Measurements from ENCODE around the gene NKD1. TPM values are rescaled to one million over a fixed set of nuclear protein-coding genes. Genes with fewer than 3 reads are reported as not detected.

Gene NKD1
- total and polyA plus RNA-seq, 2 donors from 2014 or later = 1.1 to 9.9 TPM

- no peak for TF ChIP-seq CTCF (IDR thresholded peaks at IDR 0.05; ENCODE audit: borderline replicate concordance, extremely low read depth, insufficient read depth)
- Histone ChIP-seq H3K27ac (ENCODE audit: low read depth in 2 of 2, low read length in 2 of 2) (no peak overlapping the region), H3K36me3 (ENCODE audit: control insufficient read depth in 2 of 3, insufficient read depth in 3 of 3, low read length in 3 of 3) (no peaks in the 10 kb centered on the region), H3K9ac (ENCODE audit: low read length in 3 of 3) (no peak overlapping the region), H3K27me3 (ENCODE audit: control insufficient read depth, insufficient read depth, low read length) (no peaks in the 10 kb centered on the region), H3K4me3 (ENCODE audit: low read length in 3 of 3) (no peak overlapping the region), H3K9me3 (ENCODE audit: control insufficient read depth in 2 of 3, insufficient read depth in 1 of 3, low read length in 3 of 3) (no peaks in the 10 kb centered on the region), H3K4me1 (ENCODE audit: control insufficient read depth in 2 of 3, insufficient read depth in 2 of 3, low read depth in 1 of 3, low read length in 3 of 3) (no peaks in the 10 kb centered on the region)
- no peak for DNase-seq
- intact Hi-C loops (cut with DNase I) = no loop called here
- FAIRE-seq = no peak
Observed at GRCh38 chr16:50555269-50555875, 7.2 kb downstream of the NKD1 start.

GRCh38 chr16:50555952-50556673 is 7.9 kb downstream of the NKD1 start:
- intact Hi-C loops (cut with DNase I) = no loop called here
- Histone ChIP-seq H3K9ac (ENCODE audit: low read length in 3 of 3) (no peak overlapping the region), H3K36me3 (ENCODE audit: control insufficient read depth in 2 of 3, insufficient read depth in 3 of 3, low read length in 3 of 3) (no peaks in the 10 kb centered on the region), H3K27me3 (ENCODE audit: control insufficient read depth, insufficient read depth, low read length) (no peaks in the 10 kb centered on the region), H3K4me3 (ENCODE audit: low read length in 3 of 3) (no peak overlapping the region), H3K27ac (ENCODE audit: low read depth in 2 of 2, low read length in 2 of 2) (no peak overlapping the region), H3K9me3 (ENCODE audit: control insufficient read depth in 2 of 3, insufficient read depth in 1 of 3, low read length in 3 of 3) (no peaks in the 10 kb centered on the region), H3K4me1 (ENCODE audit: control insufficient read depth in 2 of 3, insufficient read depth in 2 of 3, low read depth in 1 of 3, low read length in 3 of 3) (no peaks in the 10 kb centered on the region)
- DNase-seq = no peak
- FAIRE-seq = no peak
- no peak for TF ChIP-seq CTCF (IDR thresholded peaks at IDR 0.05; ENCODE audit: borderline replicate concordance, extremely low read depth, insufficient read depth)

- Histone ChIP-seq H3K27me3 (ENCODE audit: control insufficient read depth, insufficient read depth, low read length) (no peaks in the 10 kb centered on the region), H3K4me1 (ENCODE audit: control insufficient read depth in 2 of 3, insufficient read depth in 2 of 3, low read depth in 1 of 3, low read length in 3 of 3) (no peaks in the 10 kb centered on the region), H3K4me3 (ENCODE audit: low read length in 3 of 3) (no peak overlapping the region), H3K9me3 (ENCODE audit: control insufficient read depth in 2 of 3, insufficient read depth in 1 of 3, low read length in 3 of 3) (peaks cover 0 to 6% (median 0%) of the 10 kb centered on the region in 3 donors), H3K36me3 (ENCODE audit: control insufficient read depth in 2 of 3, insufficient read depth in 3 of 3, low read length in 3 of 3) (no peaks in the 10 kb centered on the region), H3K27ac (ENCODE audit: low read depth in 2 of 2, low read length in 2 of 2) (no peak overlapping the region), H3K9ac (ENCODE audit: low read length in 3 of 3) (no peak overlapping the region)
- DNase-seq (no peak), FAIRE-seq (no peak)
- intact Hi-C loops (cut with DNase I) = no loop called here
- no peak for TF ChIP-seq CTCF (IDR thresholded peaks at IDR 0.05; ENCODE audit: borderline replicate concordance, extremely low read depth, insufficient read depth)
Observed at GRCh38 chr16:50557046-50557445, 8.8 kb downstream of the NKD1 start.

Data from kidney (tissue), 14 donors.